Measurements from ENCODE around the gene THUMPD2. TPM values are rescaled to one million over a fixed set of nuclear protein-coding genes. Genes with fewer than 3 reads are reported as not detected.

Gene THUMPD2
- polyA plus RNA-seq, 4 donors = 6.5 to 23.8 (median 9.8) TPM

GRCh38 chr2:39741871-39742270, 37.2 kb downstream of the THUMPD2 start:
- H3K36me3 ChIP-seq (ENCODE audit: control insufficient read depth in 3 of 3, insufficient read depth in 2 of 3, low read depth in 1 of 3, low read length in 3 of 3) = peaks cover 2 to 16% (median 11%) of the 10 kb centered on the region in 3 donors
- no peak for FAIRE-seq

GRCh38 chr2:39739386-39739785, 39.7 kb downstream of the THUMPD2 start:
- no peak for FAIRE-seq
- Histone ChIP-seq H3K27me3 (ENCODE audit: control insufficient read depth in 3 of 3, insufficient read depth in 3 of 3, low read length in 3 of 3) (no peaks in the 10 kb centered on the region), H3K36me3 (ENCODE audit: control insufficient read depth in 3 of 3, insufficient read depth in 2 of 3, low read depth in 1 of 3, low read length in 3 of 3) (peaks cover 7 to 22% (median 18%) of the 10 kb centered on the region in 3 donors), H3K4me1 (ENCODE audit: control insufficient read depth in 3 of 3, insufficient read depth in 2 of 3, low read depth in 1 of 3, low read length in 2 of 3) (no peaks in the 10 kb centered on the region), H3K9me3 (ENCODE audit: control insufficient read depth in 2 of 2, insufficient read depth in 1 of 2, low read depth in 1 of 2, low read length in 1 of 2) (no peaks in the 10 kb centered on the region), H3K27ac (ENCODE audit: low read depth in 1 of 3, low read length in 2 of 3) (no peak overlapping the region), H3K4me3 (ENCODE audit: low read depth in 1 of 3, low read length in 3 of 3) (no peak overlapping the region)
- peak in 1 of 2 donors; percentile 25 for DNase-seq
- 30 to 56% (median 49%) methylated on average over 5 of the region's 5 CpGs for WGBS, 3 donors

More at GRCh38 chr2:39741871-39742270, 37.2 kb downstream of the THUMPD2 start:
- H3K27me3 ChIP-seq (ENCODE audit: control insufficient read depth in 3 of 3, insufficient read depth in 3 of 3, low read length in 3 of 3) = no peaks in the 10 kb centered on the region
- DNase-seq = no peak
- no peak overlapping the region for H3K4me3 ChIP-seq (ENCODE audit: low read depth in 1 of 3, low read length in 3 of 3)
- H3K9me3 ChIP-seq (ENCODE audit: control insufficient read depth in 2 of 2, insufficient read depth in 1 of 2, low read depth in 1 of 2, low read length in 1 of 2) = no peaks in the 10 kb centered on the region
- no peaks in the 10 kb centered on the region for H3K4me1 ChIP-seq (ENCODE audit: control insufficient read depth in 3 of 3, insufficient read depth in 2 of 3, low read depth in 1 of 3, low read length in 2 of 3)
- no peak overlapping the region for H3K27ac ChIP-seq (ENCODE audit: low read depth in 1 of 3, low read length in 2 of 3)
- 93 to 98% (median 93%) methylated on average over 1 of the region's 1 CpG for WGBS, 3 donors

- no peak overlapping the region for H3K4me3 ChIP-seq (ENCODE audit: low read depth in 1 of 3, low read length in 3 of 3)
- H3K9me3 ChIP-seq (ENCODE audit: control insufficient read depth in 2 of 2, insufficient read depth in 1 of 2, low read depth in 1 of 2, low read length in 1 of 2) = no peaks in the 10 kb centered on the region
- no peak overlapping the region for H3K27ac ChIP-seq (ENCODE audit: low read depth in 1 of 3, low read length in 2 of 3)
- 84 to 96% (median 91%) methylated on average over 2 of the region's 2 CpGs for WGBS, 3 donors
- DNase-seq (no peak), FAIRE-seq (no peak)
- peaks cover 7 to 22% (median 18%) of the 10 kb centered on the region in 3 donors for H3K36me3 ChIP-seq (ENCODE audit: control insufficient read depth in 3 of 3, insufficient read depth in 2 of 3, low read depth in 1 of 3, low read length in 3 of 3)
- no peaks in the 10 kb centered on the region for H3K4me1 ChIP-seq (ENCODE audit: control insufficient read depth in 3 of 3, insufficient read depth in 2 of 3, low read depth in 1 of 3, low read length in 2 of 3)
- H3K27me3 ChIP-seq (ENCODE audit: control insufficient read depth in 3 of 3, insufficient read depth in 3 of 3, low read length in 3 of 3) = no peaks in the 10 kb centered on the region
Observed at GRCh38 chr2:39738936-39739335, 40.1 kb downstream of the THUMPD2 start.

GRCh38 chr2:39737661-39738060, 41.4 kb downstream of the THUMPD2 start:
- no peak for FAIRE-seq
- Histone ChIP-seq H3K9me3 (ENCODE audit: control insufficient read depth in 2 of 2, insufficient read depth in 1 of 2, low read depth in 1 of 2, low read length in 1 of 2) (no peaks in the 10 kb centered on the region), H3K27me3 (ENCODE audit: control insufficient read depth in 3 of 3, insufficient read depth in 3 of 3, low read length in 3 of 3) (no peaks in the 10 kb centered on the region), H3K27ac (ENCODE audit: low read depth in 1 of 3, low read length in 2 of 3) (no peak overlapping the region), H3K36me3 (ENCODE audit: control insufficient read depth in 3 of 3, insufficient read depth in 2 of 3, low read depth in 1 of 3, low read length in 3 of 3) (peaks cover 4 to 22% (median 16%) of the 10 kb centered on the region in 3 donors), H3K4me1 (ENCODE audit: control insufficient read depth in 3 of 3, insufficient read depth in 2 of 3, low read depth in 1 of 3, low read length in 2 of 3) (no peaks in the 10 kb centered on the region), H3K4me3 (ENCODE audit: low read depth in 1 of 3, low read length in 3 of 3) (no peak overlapping the region)
- no peak for DNase-seq
- WGBS, 3 donors = 83 to 95% (median 87%) methylated on average over 8 of the region's 8 CpGs

GRCh38 chr2:39736640-39737039, 42.4 kb downstream of the THUMPD2 start:
- FAIRE-seq (no peak), DNase-seq (no peak)
- Histone ChIP-seq H3K27me3 (ENCODE audit: control insufficient read depth in 3 of 3, insufficient read depth in 3 of 3, low read length in 3 of 3) (no peaks in the 10 kb centered on the region), H3K27ac (ENCODE audit: low read depth in 1 of 3, low read length in 2 of 3) (no peak overlapping the region), H3K4me3 (ENCODE audit: low read depth in 1 of 3, low read length in 3 of 3) (no peak overlapping the region), H3K36me3 (ENCODE audit: control insufficient read depth in 3 of 3, insufficient read depth in 2 of 3, low read depth in 1 of 3, low read length in 3 of 3) (peaks cover 4 to 30% (median 15%) of the 10 kb centered on the region in 3 donors), H3K4me1 (ENCODE audit: control insufficient read depth in 3 of 3, insufficient read depth in 2 of 3, low read depth in 1 of 3, low read length in 2 of 3) (no peaks in the 10 kb centered on the region), H3K9me3 (ENCODE audit: control insufficient read depth in 2 of 2, insufficient read depth in 1 of 2, low read depth in 1 of 2, low read length in 1 of 2) (peaks cover 0 to 3% of the 10 kb centered on the region in 2 donors)
- WGBS, 3 donors = 78 to 93% (median 91%) methylated on average over 6 of the region's 6 CpGs

GRCh38 chr2:39735648-39736047, 43.4 kb downstream of the THUMPD2 start:
- WGBS, 3 donors = 97 to 98% (median 97%) methylated on average over 3 of the region's 3 CpGs
- no peak for FAIRE-seq
- Histone ChIP-seq H3K27ac (ENCODE audit: low read depth in 1 of 3, low read length in 2 of 3) (no peak overlapping the region), H3K36me3 (ENCODE audit: control insufficient read depth in 3 of 3, insufficient read depth in 2 of 3, low read depth in 1 of 3, low read length in 3 of 3) (peaks cover 4 to 30% (median 15%) of the 10 kb centered on the region in 3 donors), H3K4me1 (ENCODE audit: control insufficient read depth in 3 of 3, insufficient read depth in 2 of 3, low read depth in 1 of 3, low read length in 2 of 3) (no peaks in the 10 kb centered on the region), H3K9me3 (ENCODE audit: control insufficient read depth in 2 of 2, insufficient read depth in 1 of 2, low read depth in 1 of 2, low read length in 1 of 2) (peaks cover 0 to 7% of the 10 kb centered on the region in 2 donors), H3K27me3 (ENCODE audit: control insufficient read depth in 3 of 3, insufficient read depth in 3 of 3, low read length in 3 of 3) (no peaks in the 10 kb centered on the region), H3K4me3 (ENCODE audit: low read depth in 1 of 3, low read length in 3 of 3) (no peak overlapping the region)
- no peak for DNase-seq

- no peak for DNase-seq
- no peak overlapping the region for H3K4me3 ChIP-seq (ENCODE audit: low read depth in 1 of 3, low read length in 3 of 3)
- H3K4me1 ChIP-seq (ENCODE audit: control insufficient read depth in 3 of 3, insufficient read depth in 2 of 3, low read depth in 1 of 3, low read length in 2 of 3) = no peaks in the 10 kb centered on the region
- H3K27me3 ChIP-seq (ENCODE audit: control insufficient read depth in 3 of 3, insufficient read depth in 3 of 3, low read length in 3 of 3) = no peaks in the 10 kb centered on the region
- FAIRE-seq = no peak
- H3K27ac ChIP-seq (ENCODE audit: low read depth in 1 of 3, low read length in 2 of 3) = no peak overlapping the region
- H3K36me3 ChIP-seq (ENCODE audit: control insufficient read depth in 3 of 3, insufficient read depth in 2 of 3, low read depth in 1 of 3, low read length in 3 of 3) = peaks cover 4 to 32% (median 15%) of the 10 kb centered on the region in 3 donors
- H3K9me3 ChIP-seq (ENCODE audit: control insufficient read depth in 2 of 2, insufficient read depth in 1 of 2, low read depth in 1 of 2, low read length in 1 of 2) = peaks cover 0 to 7% of the 10 kb centered on the region in 2 donors
Observed at GRCh38 chr2:39734445-39734844, 44.6 kb downstream of the THUMPD2 start.

GRCh38 chr2:39733070-39733674, 45.9 kb downstream of the THUMPD2 start:
- WGBS, 3 donors = 95 to 96% (median 95%) methylated on average over 10 of the region's 10 CpGs
- Histone ChIP-seq H3K27me3 (ENCODE audit: control insufficient read depth in 3 of 3, insufficient read depth in 3 of 3, low read length in 3 of 3) (no peaks in the 10 kb centered on the region), H3K9me3 (ENCODE audit: control insufficient read depth in 2 of 2, insufficient read depth in 1 of 2, low read depth in 1 of 2, low read length in 1 of 2) (peaks cover 0 to 7% of the 10 kb centered on the region in 2 donors), H3K4me1 (ENCODE audit: control insufficient read depth in 3 of 3, insufficient read depth in 2 of 3, low read depth in 1 of 3, low read length in 2 of 3) (no peaks in the 10 kb centered on the region), H3K4me3 (ENCODE audit: low read depth in 1 of 3, low read length in 3 of 3) (no peak overlapping the region), H3K27ac (ENCODE audit: low read depth in 1 of 3, low read length in 2 of 3) (no peak overlapping the region), H3K36me3 (ENCODE audit: control insufficient read depth in 3 of 3, insufficient read depth in 2 of 3, low read depth in 1 of 3, low read length in 3 of 3) (peaks cover 4 to 28% (median 13%) of the 10 kb centered on the region in 3 donors)
- DNase-seq (no peak), FAIRE-seq (no peak)

- peaks cover 4 to 23% (median 7%) of the 10 kb centered on the region in 3 donors for H3K36me3 ChIP-seq (ENCODE audit: control insufficient read depth in 3 of 3, insufficient read depth in 2 of 3, low read depth in 1 of 3, low read length in 3 of 3)
- FAIRE-seq = no peak
- WGBS, 3 donors = 85 to 100% (median 88%) methylated on average over 1 of the region's 1 CpG
- H3K4me1 ChIP-seq (ENCODE audit: control insufficient read depth in 3 of 3, insufficient read depth in 2 of 3, low read depth in 1 of 3, low read length in 2 of 3) = no peaks in the 10 kb centered on the region
- H3K27me3 ChIP-seq (ENCODE audit: control insufficient read depth in 3 of 3, insufficient read depth in 3 of 3, low read length in 3 of 3) = no peaks in the 10 kb centered on the region
- DNase-seq = no peak
- H3K9me3 ChIP-seq (ENCODE audit: control insufficient read depth in 2 of 2, insufficient read depth in 1 of 2, low read depth in 1 of 2, low read length in 1 of 2) = peaks cover 0 to 7% of the 10 kb centered on the region in 2 donors
- no peak overlapping the region for H3K4me3 ChIP-seq (ENCODE audit: low read depth in 1 of 3, low read length in 3 of 3)
- no peak overlapping the region for H3K27ac ChIP-seq (ENCODE audit: low read depth in 1 of 3, low read length in 2 of 3)
Observed at GRCh38 chr2:39732482-39732881, 46.6 kb downstream of the THUMPD2 start.

Measured in small intestine (tissue), 7 donors.